HepG2 (cell line): ENCODE data around the gene SP9. TPM values are rescaled to one million over a fixed set of nuclear protein-coding genes. Genes with fewer than 3 reads are reported as not detected.

Source experiments
- FOSL1 ChIP-seq: sonication (generic); formaldehyde crosslinking; IDR thresholded peaks from 2 replicates; pipeline ENCODE4 v1.9.0; 2021; ENCODE audit warnings: missing genetic modification reagents, borderline replicate concordance
- KLF15 ChIP-seq: sonication (generic); formaldehyde crosslinking; IDR thresholded peaks from 2 replicates; pipeline ENCODE4 v1.8.1; 2023; ENCODE audit warnings: borderline replicate concordance, mild to moderate bottlenecking, inconsistent platforms, missing genetic modification reagents, mixed read lengths
- KLF16 ChIP-seq, 2 experiments: sonication (generic) in 1 of 2; formaldehyde crosslinking in 1 of 2; IDR thresholded peaks; 2 replicates each; pipeline versions ENCODE4 v1.6.1 to v1.8.0; 2016 to 2023; ENCODE audit warnings: missing genetic modification reagents in 2 of 2, missing compliant biosample characterization in 1 of 2
- KLF6 ChIP-seq: IDR thresholded peaks from 2 replicates; pipeline ENCODE4 v1.8.0; 2016; ENCODE audit warnings: missing biosample characterization, missing genetic modification reagents
- MAF1 ChIP-seq: sonication (generic); formaldehyde crosslinking; IDR thresholded peaks from 2 replicates; pipeline ENCODE4 v1.5.0; 2020; ENCODE audit warnings: missing genetic modification reagents, borderline replicate concordance
- MTA3 ChIP-seq: sonication (generic); formaldehyde crosslinking; IDR thresholded peaks from 2 replicates; pipeline ENCODE4 v1.4.0; 2020; ENCODE audit warnings: missing genetic modification reagents
- NFYB ChIP-seq: sonication (generic); formaldehyde crosslinking; IDR thresholded peaks from 2 replicates; pipeline ENCODE4 v1.4.0; 2020; ENCODE audit warnings: missing genetic modification reagents
- PAXIP1 ChIP-seq: sonication (generic); formaldehyde crosslinking; conservative IDR thresholded peaks from 2 replicates; pipeline ENCODE4 v1.4.0; 2020; ENCODE audit warnings: mild to moderate bottlenecking, missing genetic modification reagents, moderate library complexity
- RBM22 ChIP-seq: fragments of 200-400 bp; formaldehyde crosslinking; optimal IDR thresholded peaks from 2 replicates; pipeline ENCODE3; 2017; ENCODE audit warnings: mild to moderate bottlenecking, low read length, moderate library complexity
- TBX3 ChIP-seq: fragments of 450-650 bp; IDR thresholded peaks from 2 replicates; pipeline ENCODE4 v1.6.1; 2017; ENCODE audit warnings: antibody characterized with exemption, mild to moderate bottlenecking, inconsistent platforms, borderline replicate concordance
- ZBTB7A ChIP-seq: sonication (generic); formaldehyde crosslinking; IDR thresholded peaks from 2 replicates; pipeline ENCODE4 v1.8.0; 2022; ENCODE audit warnings: mild to moderate bottlenecking, missing genetic modification reagents
- ZNF333 ChIP-seq: sonication (generic); formaldehyde crosslinking; IDR thresholded peaks from 2 replicates; pipeline ENCODE4 v1.4.0; 2020; ENCODE audit warnings: mild to moderate bottlenecking, missing genetic modification reagents, borderline replicate concordance
- ZNF432 ChIP-seq: sonication (generic); formaldehyde crosslinking; IDR thresholded peaks from 2 replicates; pipeline ENCODE4 v1.5.0; 2020; ENCODE audit warnings: missing genetic modification reagents, mild to moderate bottlenecking, borderline replicate concordance
- ZNF441 ChIP-seq: sonication (generic); formaldehyde crosslinking; IDR thresholded peaks from 2 replicates; pipeline ENCODE4 v1.7.0; 2021; ENCODE audit warnings: missing genetic modification reagents, borderline replicate concordance
- ZNF567 ChIP-seq: sonication (generic); formaldehyde crosslinking; IDR thresholded peaks from 2 replicates; pipeline ENCODE4 v1.8.1; 2023; ENCODE audit warnings: mild to moderate bottlenecking, missing genetic modification reagents, borderline replicate concordance
- ZNF572 ChIP-seq: sonication (generic); formaldehyde crosslinking; IDR thresholded peaks from 2 replicates; pipeline ENCODE4 v1.5.1; 2020; ENCODE audit warnings: mild to moderate bottlenecking, missing genetic modification reagents
- ZNF597 ChIP-seq: sonication (generic); formaldehyde crosslinking; IDR thresholded peaks from 2 replicates; pipeline ENCODE4 v1.5.0; 2020; ENCODE audit warnings: missing genetic modification reagents
- ZNF619 ChIP-seq: sonication (generic); formaldehyde crosslinking; IDR thresholded peaks from 2 replicates; pipeline ENCODE4 v1.4.0; 2020; ENCODE audit warnings: mild to moderate bottlenecking, missing genetic modification reagents
- ZNF710 ChIP-seq: sonication (generic); formaldehyde crosslinking; IDR thresholded peaks from 2 replicates; pipeline ENCODE4 v1.5.0; 2020; ENCODE audit warnings: mild to moderate bottlenecking, missing genetic modification reagents, borderline replicate concordance
- ZNF775 ChIP-seq: sonication (generic); formaldehyde crosslinking; IDR thresholded peaks from 2 replicates; pipeline ENCODE4 v1.4.0; 2020; ENCODE audit warnings: missing genetic modification reagents, mild to moderate bottlenecking, moderate library complexity, borderline replicate concordance
- polyA plus RNA-seq, 8 experiments: library from polyadenylated mRNA; depleted of rRNA in 3 of 8; stranded (reverse) in 7 of 8; unstranded in 1 of 8; fragments of >200 nt; fragmentation: Illumina TruSeq in 4 of 8; extraction: Trizol in 4 of 8; gene quantifications; 2 replicates each; pipeline versions ENCODE4 v1.2.1 to v1.2.3, GENCODE V29; 2011 to 2016; ENCODE audit warnings: low read depth in 4 of 8, missing spikeins in 1 of 8, mixed read lengths in 1 of 8; ENCODE audit not compliant: insufficient read depth in 1 of 8
- total RNA-seq, 5 experiments: library from RNA; depleted of rRNA; stranded (reverse); fragments of >200 nt; fragmentation: Illumina TruSeq; extraction: Trizol; gene quantifications; 2 replicates each; pipeline ENCODE4 v1.2.3, GENCODE V29; 2016; ENCODE audit warnings: low read depth in 1 of 5
- TF ChIP-seq, protein P1 (sequence below): sonication (generic); formaldehyde crosslinking; IDR thresholded peaks from 2 replicates; pipeline ENCODE4 v1.9.0; 2021; ENCODE audit warnings: missing genetic modification reagents, borderline replicate concordance

The SP9 gene
- total and polyA plus RNA-seq, 2 of the 13 experiments (the other 11 are each of a cell fraction or from before 2014, with no cell fraction given) = not detected

DNA sequence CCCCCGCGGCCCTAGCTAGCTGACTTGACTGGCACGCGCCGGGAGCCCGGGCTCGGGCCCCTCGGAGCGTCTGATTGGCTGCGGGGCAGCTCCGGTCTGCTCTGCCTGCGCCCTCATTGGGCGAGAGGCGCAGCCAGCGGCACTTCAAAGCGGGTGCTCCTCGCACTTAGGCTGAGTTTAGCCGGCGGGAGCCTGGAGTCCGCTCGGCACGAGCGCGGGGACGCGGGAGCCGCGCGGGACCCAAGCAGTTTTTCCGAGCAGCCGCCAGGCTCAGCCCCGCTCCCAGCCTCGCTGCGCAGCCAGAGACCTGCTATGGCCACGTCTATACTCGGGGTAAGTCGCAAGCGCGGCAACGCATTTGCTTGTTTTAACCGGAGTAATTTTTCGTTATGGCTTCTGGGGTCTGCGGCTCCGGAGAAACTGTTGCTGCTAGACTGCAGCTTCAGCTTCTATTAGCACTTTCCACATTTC lies at the start of gene SP9 (continued):
- TF ChIP-seq FOSL1 (CRISPR knock-in tag) = 0 out of 2 replicates have a peak, but pooled peaks have one; percentile 25
- TF ChIP-seq ZNF572 (CRISPR knock-in tag) = no peak
- TF ChIP-seq MTA3 = no peak
- TF ChIP-seq ZNF775 (CRISPR knock-in tag) = no peak
- TF ChIP-seq ZNF597 (CRISPR knock-in tag) = no peak
- TF ChIP-seq ZNF441 = peak; percentile 75; the same call in 1 of the 2 replicates
- TF ChIP-seq NFYB = peak; percentile 77
- TF ChIP-seq KLF6 (CRISPR knock-in tag) = no peak
- no peak for TF ChIP-seq PAXIP1 (CRISPR knock-in tag)
- TF ChIP-seq ZNF567 (CRISPR knock-in tag) = no peak
- TF ChIP-seq ZNF710 (CRISPR knock-in tag) = no peak
- TF ChIP-seq ZNF619 = no peak
- TF ChIP-seq ZNF432 (CRISPR knock-in tag) = no peak
- TF ChIP-seq, protein P1, sequence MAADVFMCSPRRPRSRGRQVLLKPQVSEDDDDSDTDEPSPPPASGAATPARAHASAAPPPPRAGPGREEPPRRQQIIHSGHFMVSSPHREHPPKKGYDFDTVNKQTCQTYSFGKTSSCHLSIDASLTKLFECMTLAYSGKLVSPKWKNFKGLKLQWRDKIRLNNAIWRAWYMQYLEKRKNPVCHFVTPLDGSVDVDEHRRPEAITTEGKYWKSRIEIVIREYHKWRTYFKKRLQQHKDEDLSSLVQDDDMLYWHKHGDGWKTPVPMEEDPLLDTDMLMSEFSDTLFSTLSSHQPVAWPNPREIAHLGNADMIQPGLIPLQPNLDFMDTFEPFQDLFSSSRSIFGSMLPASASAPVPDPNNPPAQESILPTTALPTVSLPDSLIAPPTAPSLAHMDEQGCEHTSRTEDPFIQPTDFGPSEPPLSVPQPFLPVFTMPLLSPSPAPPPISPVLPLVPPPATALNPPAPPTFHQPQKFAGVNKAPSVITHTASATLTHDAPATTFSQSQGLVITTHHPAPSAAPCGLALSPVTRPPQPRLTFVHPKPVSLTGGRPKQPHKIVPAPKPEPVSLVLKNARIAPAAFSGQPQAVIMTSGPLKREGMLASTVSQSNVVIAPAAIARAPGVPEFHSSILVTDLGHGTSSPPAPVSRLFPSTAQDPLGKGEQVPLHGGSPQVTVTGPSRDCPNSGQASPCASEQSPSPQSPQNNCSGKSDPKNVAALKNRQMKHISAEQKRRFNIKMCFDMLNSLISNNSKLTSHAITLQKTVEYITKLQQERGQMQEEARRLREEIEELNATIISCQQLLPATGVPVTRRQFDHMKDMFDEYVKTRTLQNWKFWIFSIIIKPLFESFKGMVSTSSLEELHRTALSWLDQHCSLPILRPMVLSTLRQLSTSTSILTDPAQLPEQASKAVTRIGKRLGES (CRISPR knock-in tag) = no peak
- TF ChIP-seq KLF15 (CRISPR knock-in tag) = 0 out of 2 replicates have a peak, but pooled peaks have one; percentile 70
- no peak for TF ChIP-seq TBX3
- TF ChIP-seq KLF16 (CRISPR knock-in tag; IDR thresholded peaks at IDR 0.05) = peak in 1 of 2 experiments; percentile 25; a peak in 1 of 4 replicates
- TF ChIP-seq MAF1 (CRISPR knock-in tag) = no peak
- TF ChIP-seq ZNF333 (CRISPR knock-in tag) = no peak
- no peak for TF ChIP-seq ZBTB7A (CRISPR knock-in tag)
- no peak for TF ChIP-seq RBM22
